A673 (cell line): Measurements from ENCODE around the gene ZFYVE28.

Experiments used
- CTCF ChIP-seq: fragments of 300-800, 200-600 bp; sonication (generic); conservative IDR thresholded peaks from 2 replicates; pipeline ENCODE4 v1.5.1; 2017; ENCODE audit warnings: low read depth, mild to moderate bottlenecking, antibody characterized with exemption, low read length, moderate library complexity, mixed read lengths
- EZH2 ChIP-seq: fragments of 200-600 bp; sonication (generic); IDR thresholded peaks from 2 replicates; pipeline ENCODE4 v1.6.1; 2017; ENCODE audit warnings: borderline replicate concordance, low read depth, mild to moderate bottlenecking, mixed read lengths, antibody characterized with exemption, low read length; ENCODE audit not compliant: poor library complexity, severe bottlenecking

GRCh38 chr4:2338754-2339457, 79.5 kb downstream of the ZFYVE28 start:
- no peak for TF ChIP-seq CTCF
- TF ChIP-seq EZH2 = no peak
